K562 (cell line): ENCODE measurements around the gene ORAI3.

Source experiments
- KDM1A ChIP-seq, 2 experiments: fragments of 450-650 bp; IDR thresholded peaks; 2 replicates each; pipeline ENCODE4 v1.6.1; 2016; ENCODE audit warnings: mild to moderate bottlenecking in 2 of 2
- MTF1 ChIP-seq: fragments of 250-450 bp; sonication (Bioruptor Pico); IDR thresholded peaks from 2 replicates; pipeline ENCODE4 v1.9.0; 2021; ENCODE audit warnings: moderate library complexity, mild to moderate bottlenecking, inconsistent platforms, borderline replicate concordance
- MXI1 ChIP-seq: IDR thresholded peaks from 2 replicates; pipeline ENCODE4 v1.6.1; 2011; ENCODE audit warnings: low read depth, mild to moderate bottlenecking, improper control_type of control experiment, low read length
- NR2C2 ChIP-seq, 2 experiments: fragments of 200-800 bp in 1 of 2; sonication (Bioruptor generic) in 1 of 2; sonication (generic) in 1 of 2; formaldehyde crosslinking in 1 of 2; IDR thresholded peaks; 2 replicates each; pipeline versions ENCODE4 v1.6.1 to v1.8.0; 2016 to 2022; ENCODE audit warnings: mild to moderate bottlenecking in 1 of 2, missing compliant biosample characterization in 1 of 2, missing genetic modification characterization in 1 of 2, missing genetic modification reagents in 1 of 2
- POLR2A ChIP-seq: fragments of 450-650 bp; conservative IDR thresholded peaks from 2 replicates; pipeline ENCODE4 v1.6.1; 2016
- SMARCE1 ChIP-seq: fragments of 450-650 bp; IDR thresholded peaks from 2 replicates; pipeline ENCODE4 v1.7.1; 2016; ENCODE audit warnings: mild to moderate bottlenecking
- ZNF324 ChIP-seq: fragments of 250-450 bp; sonication (Bioruptor Pico); IDR thresholded peaks from 2 replicates; pipeline ENCODE4 v1.4.0; 2020; ENCODE audit warnings: mild to moderate bottlenecking

DNA sequence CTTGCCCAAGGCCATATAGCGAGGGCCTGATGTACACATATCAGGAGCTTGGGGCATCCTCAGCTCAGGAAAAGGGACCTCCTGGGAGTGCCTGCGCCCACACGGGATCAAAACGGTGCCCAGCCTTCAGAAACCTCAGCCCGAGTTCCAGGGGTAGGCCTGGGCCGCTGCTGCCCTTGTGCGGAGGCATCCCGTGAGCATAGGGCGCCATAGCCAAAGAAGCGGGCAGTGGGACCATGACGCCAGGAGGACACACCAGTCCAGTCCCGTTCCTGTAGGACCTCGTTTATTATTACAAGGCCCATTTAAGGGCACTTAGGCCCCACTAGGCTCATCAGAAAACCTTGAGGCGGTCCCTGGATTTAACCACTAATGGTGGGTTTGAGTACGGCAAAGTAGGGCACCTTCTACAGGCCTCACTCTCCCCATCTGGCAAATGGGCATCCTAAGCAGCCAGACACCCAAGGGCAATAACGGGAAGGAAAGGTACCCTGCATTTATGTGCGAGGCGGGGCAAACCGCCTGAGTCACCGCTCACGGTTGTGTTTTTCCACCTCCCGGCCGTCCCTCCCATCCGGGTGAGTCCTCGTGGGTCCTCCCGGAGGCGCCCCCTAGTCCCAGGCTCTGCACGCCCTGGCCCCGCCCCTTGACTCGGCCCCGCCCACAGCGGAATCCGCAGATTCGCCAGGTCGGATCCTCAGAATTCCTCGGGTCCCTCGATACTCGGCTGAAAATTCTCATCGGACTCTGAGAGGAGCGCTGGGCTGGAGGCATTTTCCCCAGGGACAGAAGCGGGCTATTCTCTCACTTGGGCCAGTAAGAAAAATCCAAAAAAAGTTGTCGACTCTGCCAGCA, 8.0 kb downstream of the ORAI3 start:
- TF ChIP-seq ZNF324 (CRISPR knock-in tag) (no peak), NR2C2 (CRISPR knock-in tag; IDR thresholded peaks at IDR 0.05) (no peak), NR2C2 (tag; IDR thresholded peaks at IDR 0.05) (no peak), POLR2A (peak; percentile 6), MXI1 (peak; percentile 61; the same call in 1 of the 2 replicates), MTF1 (no peak), KDM1A (IDR thresholded peaks at IDR 0.05) (peak; percentile 88 to 97), SMARCE1 (no peak)
